SK-N-SH treated with all-trans-retinoic acid at 6 μM for 48 hours (cell line): ENCODE data around the gene POMC.

ENCODE experiments used
- CREB5 ChIP-seq: fragments of 250-450 bp; sonication (Bioruptor Pico); IDR thresholded peaks from 2 replicates; pipeline ENCODE4 v1.5.1; 2020; ENCODE audit warnings: low read depth, mild to moderate bottlenecking, moderate library complexity
- GLIS3 ChIP-seq: fragments of 250-450 bp; sonication (Bioruptor Pico); IDR thresholded peaks from 2 replicates; pipeline ENCODE4 v1.5.0; 2020; ENCODE audit warnings: mild to moderate bottlenecking, moderate library complexity
- RARB ChIP-seq: fragments of 250-450 bp; sonication (Bioruptor Pico); IDR thresholded peaks from 2 replicates; pipeline ENCODE4 v1.8.0; 2021; ENCODE audit warnings: mild to moderate bottlenecking, moderate library complexity
- TOX ChIP-seq: fragments of 250-450 bp; sonication (Bioruptor Pico); IDR thresholded peaks from 2 replicates; pipeline ENCODE4 v1.8.0; 2021; ENCODE audit warnings: mild to moderate bottlenecking, moderate library complexity, borderline replicate concordance
- ZC3H10 ChIP-seq: fragments of 250-450 bp; sonication (Bioruptor Pico); IDR thresholded peaks from 2 replicates; pipeline ENCODE4 v1.5.1; 2021; ENCODE audit warnings: mild to moderate bottlenecking, moderate library complexity

- TF ChIP-seq ZC3H10 (CRISPR knock-in tag), result no peak
- TF ChIP-seq CREB5 (CRISPR knock-in tag), result no peak
- TF ChIP-seq GLIS3 (CRISPR knock-in tag), result no peak
- no peak for TF ChIP-seq TOX (CRISPR knock-in tag)
- TF ChIP-seq RARB (CRISPR knock-in tag), result no peak
Observed at GRCh38 chr2:25215232-25215631, 46.9 kb upstream of the POMC start.
